GM19239 (cell line): ENCODE measurements around the gene PTGFRN.

Experiments
- DNase-seq: peaks from one replicate; pipeline ENCODE4 v3.0.0; 2011; ENCODE audit warnings: low spot score; ENCODE audit not compliant: insufficient read length
- FAIRE-seq: peaks from 2 replicates; lab custom pipeline; 2011; peaks lifted over from hg19 to GRCh38; lab: Jason Lieb, UNC

The PTGFRN gene

GRCh38 chr1:116940814-116941599 lies 31.3 kb downstream of the PTGFRN start:
- FAIRE-seq (no peak), DNase-seq (no peak)

GRCh38 chr1:116941670-116942069 lies 32.0 kb downstream of the PTGFRN start:
- DNase-seq (no peak), FAIRE-seq (no peak)

- DNase-seq (no peak), FAIRE-seq (no peak)
These were observed 32.6 kb downstream of the PTGFRN start for GRCh38 chr1:116942344-116942743.

- no peak for DNase-seq
- FAIRE-seq, result no peak
These were observed 33.7 kb downstream of the PTGFRN start for GRCh38 chr1:116943438-116943837.

- no peak for FAIRE-seq
- no peak for DNase-seq
These were observed 34.9 kb downstream of the PTGFRN start for GRCh38 chr1:116944613-116945012.

- FAIRE-seq, result no peak
- no peak for DNase-seq
These were observed 35.7 kb downstream of the PTGFRN start for GRCh38 chr1:116945421-116945820.

GRCh38 chr1:116945996-116946395 lies 36.3 kb downstream of the PTGFRN start:
- DNase-seq (no peak), FAIRE-seq (no peak)

GRCh38 chr1:116947092-116947860 lies 37.6 kb downstream of the PTGFRN start:
- no peak for FAIRE-seq
- no peak for DNase-seq

GRCh38 chr1:116948046-116948445 lies 38.3 kb downstream of the PTGFRN start:
- no peak for DNase-seq
- no peak for FAIRE-seq

- DNase-seq (no peak), FAIRE-seq (no peak)
These were observed 38.9 kb downstream of the PTGFRN start for GRCh38 chr1:116948642-116949041.

- FAIRE-seq, result no peak
- no peak for DNase-seq
These were observed 39.7 kb downstream of the PTGFRN start for GRCh38 chr1:116949213-116949985.

- no peak for DNase-seq
- FAIRE-seq, result no peak
These were observed 40.9 kb downstream of the PTGFRN start for GRCh38 chr1:116950517-116951199.

GRCh38 chr1:116951200-116951935 lies 41.7 kb downstream of the PTGFRN start:
- FAIRE-seq (no peak), DNase-seq (no peak)

GRCh38 chr1:116952738-116953275 lies 43.1 kb downstream of the PTGFRN start:
- FAIRE-seq, result no peak
- DNase-seq, result no peak

- DNase-seq (no peak), FAIRE-seq (no peak)
These were observed 44.7 kb downstream of the PTGFRN start for GRCh38 chr1:116954440-116954839.

- no peak for FAIRE-seq
These were observed 46.7 kb downstream of the PTGFRN start for GRCh38 chr1:116956378-116956777.

GRCh38 chr1:116957646-116958045 lies 47.9 kb downstream of the PTGFRN start:
- DNase-seq (no peak), FAIRE-seq (no peak)

More at GRCh38 chr1:116956378-116956777, 46.7 kb downstream of the PTGFRN start:
- no peak for DNase-seq

- FAIRE-seq (no peak), DNase-seq (no peak)
These were observed 48.4 kb downstream of the PTGFRN start for GRCh38 chr1:116958110-116958509.

- no peak for FAIRE-seq
These were observed 49.3 kb downstream of the PTGFRN start for GRCh38 chr1:116958977-116959376.

More at GRCh38 chr1:116958977-116959376, 49.3 kb downstream of the PTGFRN start:
- DNase-seq, result no peak
